Measurements from ENCODE around the gene TERT. TPM values are rescaled to one million over a fixed set of nuclear protein-coding genes. Genes with fewer than 3 reads are reported as not detected.

TERT gene
- total and polyA plus RNA-seq, 2 of the 8 experiments (the other 6 are each of a cell fraction or from before 2014, with no cell fraction given) = 13.1 to 23.1 TPM

DNA sequence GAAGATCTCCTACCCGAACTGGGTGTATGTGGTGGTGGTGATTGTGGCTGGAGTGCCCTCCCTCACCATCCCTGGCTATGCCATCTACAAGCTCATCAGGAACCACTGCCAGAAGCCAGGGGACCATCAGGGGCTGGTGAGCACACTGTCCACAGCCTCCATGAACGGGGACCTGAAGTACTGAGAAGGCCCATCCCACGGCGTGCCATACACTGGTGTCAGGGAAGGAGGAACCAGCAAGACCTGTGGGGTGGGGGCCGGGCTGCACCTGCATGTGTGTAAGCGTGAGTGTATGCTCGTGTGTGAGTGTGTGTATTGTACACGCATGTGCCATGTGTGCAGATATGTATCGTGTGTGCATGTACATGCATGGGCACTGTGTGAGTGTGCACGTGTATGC, 73.1 kb downstream of the TERT start:
- Histone ChIP-seq H4K91ac (replicated peaks; ENCODE audit: insufficient read length, low read length) (no peak overlapping the region), H2BK15ac (ENCODE audit: low read length) (no peak overlapping the region), H3K4me1 (replicated peaks in 1 of 4; ENCODE audit: control insufficient read depth in 3 of 4, insufficient read depth in 4 of 4, low read length in 3 of 4) (peaks cover 0 to 2% (median 0%) of the 10 kb centered on the region in 4 experiments; a peak in 2 of 7 replicates), H3K4me3 (ENCODE audit: extremely low read depth in 1 of 4, insufficient read depth in 2 of 4, low read depth in 3 of 4, low read length in 4 of 4) (no peak overlapping the region), H2BK12ac (ENCODE audit: low read depth, low read length) (no peak overlapping the region; the same call in 1 of the 2 replicates), H3K23ac (ENCODE audit: insufficient read length) (no peak overlapping the region), H3K4ac (replicated peaks; ENCODE audit: insufficient read length, low read depth, low read length) (no peak overlapping the region), H3K9me3 (ENCODE audit: insufficient read depth in 2 of 2, low read depth in 1 of 2, low read length in 1 of 2) (peaks cover 0 to 4% of the 10 kb centered on the region in 2 experiments; a peak in 1 of 4 replicates), H3K27me3 (replicated peaks in 1 of 4; ENCODE audit: control insufficient read depth in 3 of 4, extremely low read depth in 1 of 4, insufficient read depth in 3 of 4, low read length in 3 of 4) (no peaks in the 10 kb centered on the region; a peak in 2 of 7 replicates), H2BK120ac (replicated peaks; ENCODE audit: low read depth, low read length) (no peak overlapping the region), H2AFZ (ENCODE audit: low read length) (no peak overlapping the region), H2BK20ac (ENCODE audit: low read length) (no peak overlapping the region), H3K14ac (ENCODE audit: insufficient read length) (no peak overlapping the region), H4K20me1 (replicated peaks in 1 of 2; ENCODE audit: control insufficient read depth in 1 of 2, insufficient read depth in 2 of 2, low read length in 2 of 2) (peaks cover 0 to 3% of the 10 kb centered on the region in 2 experiments), H3K27ac (ENCODE audit: low read depth, low read length) (no peak overlapping the region), H3K18ac (ENCODE audit: extremely low read depth, low read length) (no peak overlapping the region), H3K23me2 (ENCODE audit: low read depth, low read length) (peaks cover 6% of the 10 kb centered on the region; the same call in 1 of the 2 replicates), H3K36me3 (ENCODE audit: control insufficient read depth in 2 of 4, insufficient read depth in 4 of 4, low read length in 3 of 4) (no peaks in the 10 kb centered on the region), H3K9ac (replicated peaks in 1 of 4; ENCODE audit: extremely low read depth in 1 of 4, low read depth in 3 of 4, low read length in 3 of 4) (no peak overlapping the region), H3K79me2 (ENCODE audit: control insufficient read depth in 1 of 2, insufficient read depth in 2 of 2, low read length in 2 of 2) (no peaks in the 10 kb centered on the region), H2BK5ac (ENCODE audit: low read depth, low read length) (no peak overlapping the region), H2AK5ac (ENCODE audit: low read depth, low read length) (no peak overlapping the region), H4K8ac (ENCODE audit: extremely low read depth, insufficient read depth, low read length) (no peak overlapping the region), H3K79me1 (ENCODE audit: low read depth, low read length) (no peaks in the 10 kb centered on the region), H3K56ac (replicated peaks; ENCODE audit: insufficient read length, low read depth, low read length) (no peak overlapping the region), H4K5ac (ENCODE audit: insufficient read length, low read depth, low read length) (no peak overlapping the region), H3K4me2 (ENCODE audit: insufficient read depth in 1 of 2, low read depth in 2 of 2, low read length in 2 of 2) (no peak overlapping the region)
- no peak for DNase-seq (ENCODE audit: low read depth in 1 of 2, low spot score in 2 of 2)
- POLR2A ChIA-PET (ENCODE audit: partially characterized antibody) = no interaction called here
- 92% methylated on average over 10 of the region's 10 CpGs; no CpG with 5 or more reads in 1 of the 2 experiments for WGBS, 2 experiments (ENCODE audit: extremely low coverage in 1 of 2, insufficient coverage in 1 of 2, insufficient read length in 1 of 2, insufficient replicate concordance in 2 of 2, low coverage in 1 of 2, low lambda C conversion rate in 2 of 2, missing lambda C conversion rate in 1 of 2)
- TF ChIP-seq EGR1 (IDR thresholded peaks at IDR 0.05; ENCODE audit: borderline replicate concordance, low read depth, low read length) (no peak), CHD2 (IDR thresholded peaks at IDR 0.05; ENCODE audit: low read length) (no peak), POLR2AphosphoS5 (IDR thresholded peaks at IDR 0.05; ENCODE audit: low read depth, low read length) (no peak), EP300 (IDR thresholded peaks at IDR 0.05; ENCODE audit: borderline replicate concordance in 1 of 2, low read depth in 2 of 2, low read length in 2 of 2) (no peak), SP4 (IDR thresholded peaks at IDR 0.05; ENCODE audit: low read length) (no peak), BCL11A (IDR thresholded peaks at IDR 0.05; ENCODE audit: low read depth in 2 of 2, low read length in 2 of 2) (no peak), SUZ12 (IDR thresholded peaks at IDR 0.05; ENCODE audit: low read length) (no peak), RAD21 (IDR thresholded peaks at IDR 0.05 in 1 of 2, conservative IDR thresholded peaks at IDR 0.05 in 1 of 2; ENCODE audit: low read depth in 2 of 2, low read length in 2 of 2) (no peak), CEBPB (IDR thresholded peaks at IDR 0.05; ENCODE audit: low read depth, low read length) (no peak), SP1 (IDR thresholded peaks at IDR 0.05; ENCODE audit: low read depth, low read length) (no peak)
- no peak for FAIRE-seq
- CTCF ChIA-PET (ENCODE audit: partially characterized antibody) = interaction anchor here (0.9 kb wide), 1 partner anchor 13 kb away, joined by 4 read pairs; no protein-coding TSS in a partner anchor
